Measurements from ENCODE around the gene TMCC2.

- TF ChIP-seq POLR2A (IDR thresholded peaks at IDR 0.05) = no peak
- no peak for TF ChIP-seq CTCF (IDR thresholded peaks at IDR 0.05)
These were observed 12.4 kb downstream of the TMCC2 start for GRCh38 chr1:205240118-205240517.

Measured in Peyer's patch (tissue), 4 donors.